Putamen (tissue), 1 donor: ENCODE results near the gene COL11A2.

Experiments used
- DNase-seq: peaks from one replicate; pipeline ENCODE4 v3.0.0-alpha.2; 2016; ENCODE audit warnings: low spot score

COL11A2 gene

DNA sequence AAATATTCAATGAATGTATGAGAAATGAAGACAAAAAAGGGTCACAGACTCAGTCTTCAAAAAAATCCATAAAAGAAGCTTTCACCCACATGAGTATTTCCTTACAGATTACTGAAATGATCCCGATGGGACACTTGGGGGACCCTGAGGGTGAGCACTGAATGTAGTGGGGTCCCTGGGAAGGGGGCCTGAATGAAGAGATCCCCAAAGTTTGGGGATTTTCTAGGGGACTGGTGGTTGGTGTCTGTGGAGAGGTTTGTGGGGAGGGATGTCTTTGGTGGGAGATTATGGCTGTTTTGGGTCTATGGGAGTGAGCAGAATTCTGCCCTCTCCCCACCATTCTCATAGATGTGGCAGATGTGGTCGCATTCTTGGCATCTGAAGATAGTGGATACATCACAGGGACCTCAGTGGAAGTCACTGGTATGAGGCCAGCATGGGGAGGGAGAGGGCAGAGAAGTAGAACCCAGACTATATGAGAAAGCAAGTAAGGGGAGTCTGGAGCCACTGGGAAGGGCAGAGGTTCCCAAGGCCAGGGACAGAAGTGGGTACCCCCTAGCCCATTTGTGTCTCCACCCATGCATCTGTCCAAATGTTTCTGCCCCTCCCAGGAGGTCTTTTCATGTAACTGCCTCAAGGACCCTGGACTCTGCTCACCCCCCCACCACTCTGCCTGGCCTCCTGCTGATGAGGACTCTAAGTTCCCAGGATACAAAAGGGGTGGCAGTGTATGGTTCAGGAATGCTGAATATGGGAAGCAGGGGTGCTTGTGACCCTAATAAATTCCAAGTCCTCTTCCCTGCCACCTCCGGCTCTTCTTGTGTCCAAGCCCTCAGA, 14.0 kb upstream of the COL11A2 start:
- no peak for DNase-seq

DNA sequence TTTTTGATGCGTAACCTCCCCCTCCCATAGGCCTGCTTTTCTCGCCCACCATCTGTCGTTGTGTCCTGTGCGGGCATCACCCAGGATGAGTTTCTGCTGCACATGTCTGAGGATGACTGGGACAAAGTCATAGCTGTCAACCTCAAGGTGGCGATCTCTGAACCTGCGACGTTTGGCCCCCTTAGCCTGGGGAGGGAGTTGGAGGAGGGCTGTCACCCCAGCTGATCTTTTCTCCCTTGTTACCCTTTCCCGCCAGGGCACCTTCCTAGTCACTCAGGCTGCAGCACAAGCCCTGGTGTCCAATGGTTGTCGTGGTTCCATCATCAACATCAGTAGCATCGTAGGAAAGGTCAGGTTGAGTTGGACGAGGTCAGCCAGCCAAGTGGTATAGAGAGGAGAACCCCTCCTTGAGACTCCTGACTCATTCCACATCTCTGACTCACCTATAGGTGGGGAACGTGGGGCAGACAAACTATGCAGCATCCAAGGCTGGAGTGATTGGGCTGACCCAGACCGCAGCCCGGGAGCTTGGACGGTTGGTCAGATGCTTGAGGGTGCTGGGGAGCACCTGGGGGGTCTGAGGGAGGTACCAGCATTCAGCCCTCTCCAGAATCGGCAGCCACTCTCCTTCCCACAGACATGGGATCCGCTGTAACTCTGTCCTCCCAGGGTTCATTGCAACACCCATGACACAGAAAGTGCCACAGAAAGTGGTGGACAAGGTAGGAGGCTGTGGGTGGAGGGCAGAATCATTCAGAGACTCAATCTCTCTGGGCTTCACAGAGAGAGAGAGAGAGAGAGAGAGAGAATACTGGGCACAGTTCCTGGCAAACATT, 13.1 kb upstream of the COL11A2 start:
- no peak for DNase-seq

DNA sequence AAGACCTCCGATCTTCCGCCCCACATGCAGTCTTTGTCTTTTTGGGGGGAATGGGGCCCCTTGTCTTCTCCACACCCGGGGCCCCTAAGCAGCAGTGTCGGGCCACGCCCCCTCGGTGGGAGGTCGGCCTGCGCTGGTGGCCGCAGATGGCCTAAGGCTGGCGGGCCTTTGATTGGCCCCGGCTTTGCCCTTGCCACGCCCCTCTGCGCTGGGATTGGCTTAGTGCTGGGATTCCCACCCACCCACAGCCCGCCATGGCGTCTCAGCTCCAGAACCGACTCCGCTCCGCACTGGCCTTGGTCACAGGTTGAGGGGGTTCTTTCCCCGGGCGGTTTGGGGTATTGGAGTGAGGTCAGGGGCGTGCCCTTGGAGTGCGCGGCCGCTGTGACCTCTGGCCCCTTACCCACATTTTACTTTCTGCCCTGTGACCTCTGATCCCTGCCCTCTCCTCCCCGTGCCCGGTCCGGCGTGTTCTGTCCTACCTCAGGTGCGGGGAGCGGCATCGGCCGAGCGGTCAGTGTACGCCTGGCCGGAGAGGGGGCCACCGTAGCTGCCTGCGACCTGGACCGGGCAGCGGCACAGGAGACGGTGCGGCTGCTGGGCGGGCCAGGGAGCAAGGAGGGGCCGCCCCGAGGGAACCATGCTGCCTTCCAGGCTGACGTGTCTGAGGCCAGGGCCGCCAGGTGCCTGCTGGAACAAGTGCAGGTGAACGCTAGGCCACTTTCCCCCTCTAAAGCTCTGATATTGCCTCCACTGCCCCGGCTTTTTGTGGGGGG, 12.3 kb upstream of the COL11A2 start, which contains the start of gene HSD17B8:
TSS of gene HSD17B8 (plus strand) at position 241 of the 776 bp plus-strand sequence. CDS start at position 255, 14 bp downstream.
- DNase-seq: peak; percentile 92

DNA sequence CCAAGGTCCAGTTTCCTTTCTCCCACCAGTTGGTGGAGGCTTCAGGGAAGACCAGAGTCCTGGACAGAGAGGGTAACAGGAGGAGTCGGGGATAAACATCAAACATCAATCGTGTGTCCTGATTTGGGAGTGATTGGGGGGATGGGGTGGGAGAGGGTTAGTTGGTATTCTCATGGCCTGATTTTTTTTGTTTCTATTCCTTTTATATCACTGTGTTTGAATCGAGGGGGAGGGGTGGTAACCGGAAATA, 11.8 kb upstream of the COL11A2 start:
- no peak for DNase-seq

- DNase-seq: no peak
These were observed 11.3 kb upstream of the COL11A2 start for GRCh38 chr6:33203443-33204164.

DNA sequence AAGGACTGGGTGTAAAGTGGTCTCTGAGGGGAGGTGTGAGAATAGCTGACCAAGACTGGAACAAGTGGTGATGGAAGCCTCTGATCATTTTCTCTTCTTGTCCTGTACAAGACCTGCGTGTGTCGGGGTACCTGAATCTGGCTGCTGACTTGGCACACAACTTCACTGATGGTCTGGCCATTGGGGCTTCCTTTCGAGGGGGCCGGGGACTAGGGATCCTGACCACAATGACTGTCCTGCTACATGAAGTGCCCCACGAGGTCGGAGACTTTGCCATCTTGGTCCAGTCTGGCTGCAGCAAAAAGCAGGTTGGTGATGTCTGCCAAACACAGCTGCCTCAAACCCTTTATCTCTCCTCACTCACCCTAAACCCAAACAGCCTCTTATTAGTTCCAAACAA, 10.5 kb upstream of the COL11A2 start:
- DNase-seq: no peak

DNA sequence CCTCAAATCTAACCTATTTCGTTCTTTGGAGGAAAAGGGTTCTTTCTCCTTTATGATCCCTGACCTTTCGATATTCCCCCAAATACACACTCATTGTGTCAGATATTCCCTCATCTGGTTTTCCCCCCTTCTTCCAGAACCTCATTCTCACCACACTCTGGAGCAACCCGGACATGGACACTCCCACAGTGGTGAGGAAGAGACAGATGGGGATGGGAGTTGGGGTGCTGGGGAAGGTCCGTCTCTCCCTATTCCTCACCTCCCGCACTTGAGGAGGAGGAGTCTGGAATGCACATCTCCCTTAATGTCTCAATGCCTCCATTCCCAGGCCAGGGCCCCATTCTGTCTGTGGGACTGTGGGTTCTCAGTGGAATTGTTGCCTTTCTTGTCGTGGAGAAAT, 9.7 kb upstream of the COL11A2 start:
- DNase-seq: no peak

DNA sequence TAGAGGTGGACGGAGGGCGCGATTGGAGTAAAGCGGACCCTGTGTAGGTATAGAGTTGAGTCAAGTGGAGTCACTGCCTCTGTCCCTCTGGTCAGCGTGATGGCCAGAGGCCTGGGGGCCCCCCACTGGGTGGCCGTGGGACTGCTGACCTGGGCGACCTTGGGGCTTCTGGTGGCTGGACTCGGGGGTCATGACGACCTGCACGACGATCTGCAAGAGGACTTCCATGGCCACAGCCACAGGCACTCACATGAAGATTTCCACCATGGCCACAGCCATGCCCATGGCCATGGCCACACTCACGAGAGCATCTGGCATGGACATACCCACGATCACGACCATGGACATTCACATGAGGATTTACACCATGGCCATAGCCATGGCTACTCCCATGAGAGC, 8.9 kb upstream of the COL11A2 start:
- no peak for DNase-seq

- peak; percentile 99 for DNase-seq
These were observed 8.2 kb upstream of the COL11A2 start, which contains the start of the genes RXRB and SLC39A7 for GRCh38 chr6:33200219-33201146. RXRB (minus strand) TSS chr6:33200665; CDS start chr6:33200476, 189 bp downstream. SLC39A7 (plus strand) TSS chr6:33200867; CDS start chr6:33201246, 379 bp downstream.

DNA sequence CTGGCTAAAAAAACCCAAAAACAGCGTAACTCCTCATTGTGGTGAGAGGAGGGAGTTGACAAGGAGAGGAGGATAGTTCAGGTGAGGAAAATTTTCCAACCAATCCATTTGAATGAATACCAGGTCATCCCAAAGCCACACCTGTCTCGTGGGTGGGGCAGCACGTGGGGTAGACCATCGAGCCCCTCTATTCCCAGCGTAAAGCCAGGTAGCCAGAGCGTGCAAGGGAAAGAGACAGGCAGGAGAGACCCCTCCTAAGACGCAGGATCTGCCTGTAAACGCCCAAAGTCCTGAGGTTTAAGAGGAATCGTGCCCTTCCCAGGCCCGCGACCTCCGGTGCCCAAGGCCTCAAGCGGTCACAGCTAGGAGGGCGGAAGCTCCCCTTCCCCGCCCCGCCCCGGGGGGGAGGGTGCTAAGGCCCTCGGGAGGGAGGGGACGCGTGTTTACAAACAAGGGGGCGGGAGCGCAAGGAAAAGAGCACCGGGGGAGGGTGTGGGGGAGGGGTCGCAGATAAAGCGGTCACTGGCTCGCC, 7.5 kb upstream of the COL11A2 start:
- peak; percentile 73 for DNase-seq

DNA sequence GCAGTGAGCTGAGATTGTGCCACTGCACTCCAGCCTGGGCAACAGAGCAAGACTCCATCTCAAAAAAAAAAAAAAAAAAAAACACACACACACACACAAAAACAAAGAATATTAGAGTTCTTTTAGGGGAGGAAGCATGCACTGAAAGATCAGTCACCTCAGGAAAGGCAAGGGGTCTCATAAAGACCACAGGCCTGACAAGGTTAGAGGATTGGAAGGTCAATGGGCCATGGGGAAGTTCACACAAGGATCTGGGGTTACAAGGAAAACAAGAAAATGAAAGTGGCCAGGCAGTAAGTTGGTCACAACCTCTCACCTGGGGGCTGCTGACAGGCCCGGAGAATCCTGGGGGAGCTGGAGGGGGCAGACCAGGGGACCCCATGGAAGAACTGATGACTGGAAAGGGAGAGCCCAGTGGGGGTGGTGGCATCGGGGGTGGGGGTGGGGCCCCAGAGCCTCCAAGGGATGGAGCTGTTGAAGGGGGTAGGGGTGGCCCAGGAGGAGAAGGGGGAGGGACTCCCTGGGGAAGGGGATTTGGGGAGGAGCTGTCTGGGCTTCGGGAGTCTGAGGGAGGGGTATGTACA, 6.7 kb upstream of the COL11A2 start:
- no peak for DNase-seq

GRCh38 chr6:33198159-33198852, 6.0 kb upstream of the COL11A2 start:
- no peak for DNase-seq

DNA sequence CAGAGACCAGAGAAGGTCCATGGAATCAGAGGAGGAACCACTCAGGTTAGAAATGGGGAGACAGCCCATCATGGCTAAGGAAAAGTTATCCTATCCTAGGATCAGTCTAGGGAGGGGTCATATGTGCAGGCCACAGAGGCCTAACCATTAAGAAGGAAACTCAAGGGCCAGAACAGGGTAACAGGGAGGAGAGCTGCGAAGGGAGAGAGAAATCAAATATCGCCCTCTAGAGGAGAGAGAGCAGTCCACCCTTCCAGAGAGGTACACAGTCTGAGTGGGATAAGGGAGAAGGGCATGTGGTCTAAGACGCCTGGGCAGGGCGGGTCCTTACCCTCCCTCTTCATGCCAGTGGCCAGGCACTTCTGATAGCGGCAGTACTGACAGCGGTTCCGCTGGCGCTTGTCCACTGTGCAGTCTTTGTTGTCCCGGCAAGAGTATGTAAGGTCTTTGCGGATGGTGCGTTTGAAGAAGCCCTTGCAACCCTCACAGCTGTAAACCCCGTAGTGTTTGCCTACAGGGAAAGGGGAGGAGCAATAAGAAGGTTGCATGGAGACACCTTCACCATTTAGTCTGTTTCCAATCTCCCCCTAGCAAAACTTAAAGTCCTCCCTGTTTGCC, 5.3 kb upstream of the COL11A2 start:
- peak; percentile 64 for DNase-seq

DNA sequence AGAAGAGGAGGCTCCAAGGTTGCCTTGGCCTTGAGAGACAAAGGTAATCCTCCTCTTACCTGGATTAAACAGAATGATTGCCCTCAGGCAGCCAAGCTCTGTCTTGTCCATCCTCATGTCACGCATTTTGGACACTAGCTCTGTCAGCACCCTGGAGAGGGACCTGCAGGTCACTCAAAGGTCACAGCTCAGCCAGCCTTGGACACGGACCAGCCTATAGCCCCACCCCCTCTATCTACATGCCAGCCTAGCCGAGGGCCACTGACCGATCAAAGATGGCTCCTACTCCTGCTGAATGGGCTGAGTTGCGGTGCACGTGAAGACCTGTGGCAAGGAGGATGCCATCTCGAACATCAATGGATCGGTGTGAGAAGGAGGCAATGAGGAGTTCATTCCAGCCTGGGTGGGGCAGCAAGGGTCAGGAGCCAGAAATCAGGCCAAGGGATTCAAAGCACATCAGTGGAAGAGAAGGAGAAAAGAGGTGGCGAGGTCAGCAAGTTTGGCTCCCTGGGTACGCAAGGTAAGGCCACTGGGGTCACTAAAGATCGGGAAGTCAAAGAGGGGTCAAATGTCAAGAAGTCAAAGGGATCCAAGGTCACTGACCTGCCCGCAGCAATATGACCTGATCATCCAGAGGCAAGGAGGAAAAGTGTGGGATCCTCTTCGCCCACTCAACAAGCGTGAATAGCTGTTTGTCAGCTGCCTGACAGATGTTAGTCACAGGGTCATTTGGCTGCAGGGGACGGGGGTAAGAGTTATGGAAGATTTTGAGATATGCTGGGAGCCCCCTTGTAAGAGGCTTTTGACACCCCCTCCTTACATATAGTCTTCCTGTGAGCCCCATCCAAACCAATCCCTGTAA, 3.3 kb upstream of the COL11A2 start:
- no peak for DNase-seq

- DNase-seq: no peak
These were observed 2.2 kb upstream of the COL11A2 start for GRCh38 chr6:33194431-33194979.

DNA sequence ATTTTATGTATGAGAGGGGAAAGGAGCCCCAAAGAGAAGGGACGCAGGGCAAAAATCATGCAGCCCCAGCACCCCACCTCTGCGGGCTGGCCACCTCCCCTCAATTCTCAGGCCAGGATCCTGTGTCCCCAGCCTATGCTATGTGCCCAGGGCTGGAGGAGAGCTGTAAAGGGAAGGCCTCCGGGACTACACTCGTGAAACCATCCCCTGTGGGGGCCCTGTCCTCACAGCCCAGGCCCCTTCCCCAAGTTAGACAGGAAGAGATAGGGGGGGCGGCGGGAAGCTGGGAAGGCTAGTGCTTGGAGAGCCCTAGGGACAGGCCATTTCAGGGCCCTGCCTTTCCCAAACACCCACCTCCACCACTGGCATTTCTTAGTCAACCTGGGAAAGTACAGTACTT, 1.4 kb upstream of the COL11A2 start:
- DNase-seq: no peak
